ENCODE measurements around the gene APOO.

DNA sequence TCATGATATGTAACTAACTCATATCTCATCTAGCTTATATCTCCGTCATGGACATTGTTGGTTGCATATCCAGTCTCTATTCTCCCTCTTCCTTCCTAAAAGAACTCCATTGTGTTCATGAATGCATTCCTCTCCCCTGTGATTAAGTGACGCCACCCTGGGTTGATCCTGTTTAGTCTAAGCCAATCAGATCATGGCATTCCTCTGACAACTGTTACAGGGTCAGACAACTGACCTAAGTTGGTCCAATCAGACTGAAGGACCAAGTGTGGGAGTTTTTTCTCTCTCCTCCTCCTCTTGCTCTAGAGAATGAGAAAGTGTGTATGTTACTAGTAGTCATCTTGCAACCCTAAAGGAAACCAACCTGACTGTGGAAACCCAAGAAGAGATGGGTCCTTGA is 3.6 kb downstream of the APOO start:
- TF ChIP-seq, protein P1, sequence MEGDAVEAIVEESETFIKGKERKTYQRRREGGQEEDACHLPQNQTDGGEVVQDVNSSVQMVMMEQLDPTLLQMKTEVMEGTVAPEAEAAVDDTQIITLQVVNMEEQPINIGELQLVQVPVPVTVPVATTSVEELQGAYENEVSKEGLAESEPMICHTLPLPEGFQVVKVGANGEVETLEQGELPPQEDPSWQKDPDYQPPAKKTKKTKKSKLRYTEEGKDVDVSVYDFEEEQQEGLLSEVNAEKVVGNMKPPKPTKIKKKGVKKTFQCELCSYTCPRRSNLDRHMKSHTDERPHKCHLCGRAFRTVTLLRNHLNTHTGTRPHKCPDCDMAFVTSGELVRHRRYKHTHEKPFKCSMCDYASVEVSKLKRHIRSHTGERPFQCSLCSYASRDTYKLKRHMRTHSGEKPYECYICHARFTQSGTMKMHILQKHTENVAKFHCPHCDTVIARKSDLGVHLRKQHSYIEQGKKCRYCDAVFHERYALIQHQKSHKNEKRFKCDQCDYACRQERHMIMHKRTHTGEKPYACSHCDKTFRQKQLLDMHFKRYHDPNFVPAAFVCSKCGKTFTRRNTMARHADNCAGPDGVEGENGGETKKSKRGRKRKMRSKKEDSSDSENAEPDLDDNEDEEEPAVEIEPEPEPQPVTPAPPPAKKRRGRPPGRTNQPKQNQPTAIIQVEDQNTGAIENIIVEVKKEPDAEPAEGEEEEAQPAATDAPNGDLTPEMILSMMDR (IDR thresholded peaks at IDR 0.05): no peak
- no peak for TF ChIP-seq POLR2A (IDR thresholded peaks at IDR 0.05)

All from testis (tissue), 2 donors.